GM10266 (cell line): ENCODE results near the gene CAPN1.
"Not testable (repeated sequence)": the region's sequence is repeated elsewhere in the genome, so short reads cannot be mapped to it uniquely, and the experiment has no call there.

Source experiments
- DNase-seq: peaks from one replicate; pipeline ENCODE4 v3.0.0; 2012; ENCODE audit errors: extremely low spot score
- TF ChIP-seq, protein P1 (sequence below): IDR thresholded peaks from 2 replicates; pipeline ENCODE4 v1.5.1; 2012; ENCODE audit warnings: mild to moderate bottlenecking, low read depth; ENCODE audit not compliant: control insufficient read depth, insufficient read depth; ENCODE audit errors: missing control alignments

The CAPN1 gene

DNA sequence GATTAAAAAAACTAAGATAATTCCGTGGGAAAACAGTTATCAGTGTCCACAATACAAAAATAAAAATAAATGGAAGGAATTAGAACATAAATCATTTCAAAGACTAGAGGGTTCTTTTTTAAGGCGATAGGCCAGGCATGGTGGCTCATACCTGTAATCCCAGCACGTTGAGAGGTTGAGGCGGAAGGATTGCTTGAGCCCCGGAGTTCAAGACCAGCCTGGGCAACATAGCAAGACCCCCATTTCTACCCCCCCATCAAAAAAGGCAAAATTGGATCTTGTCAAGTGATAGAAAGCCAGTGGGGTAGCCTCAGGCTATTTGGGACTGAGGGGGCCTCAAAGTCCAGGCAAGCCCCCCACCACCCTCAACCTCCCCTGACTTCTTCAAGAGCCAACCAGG, 59.4 kb downstream of the CAPN1 start:
- DNase-seq, result no peak
- TF ChIP-seq, protein P1, sequence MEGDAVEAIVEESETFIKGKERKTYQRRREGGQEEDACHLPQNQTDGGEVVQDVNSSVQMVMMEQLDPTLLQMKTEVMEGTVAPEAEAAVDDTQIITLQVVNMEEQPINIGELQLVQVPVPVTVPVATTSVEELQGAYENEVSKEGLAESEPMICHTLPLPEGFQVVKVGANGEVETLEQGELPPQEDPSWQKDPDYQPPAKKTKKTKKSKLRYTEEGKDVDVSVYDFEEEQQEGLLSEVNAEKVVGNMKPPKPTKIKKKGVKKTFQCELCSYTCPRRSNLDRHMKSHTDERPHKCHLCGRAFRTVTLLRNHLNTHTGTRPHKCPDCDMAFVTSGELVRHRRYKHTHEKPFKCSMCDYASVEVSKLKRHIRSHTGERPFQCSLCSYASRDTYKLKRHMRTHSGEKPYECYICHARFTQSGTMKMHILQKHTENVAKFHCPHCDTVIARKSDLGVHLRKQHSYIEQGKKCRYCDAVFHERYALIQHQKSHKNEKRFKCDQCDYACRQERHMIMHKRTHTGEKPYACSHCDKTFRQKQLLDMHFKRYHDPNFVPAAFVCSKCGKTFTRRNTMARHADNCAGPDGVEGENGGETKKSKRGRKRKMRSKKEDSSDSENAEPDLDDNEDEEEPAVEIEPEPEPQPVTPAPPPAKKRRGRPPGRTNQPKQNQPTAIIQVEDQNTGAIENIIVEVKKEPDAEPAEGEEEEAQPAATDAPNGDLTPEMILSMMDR, result no peak

DNA sequence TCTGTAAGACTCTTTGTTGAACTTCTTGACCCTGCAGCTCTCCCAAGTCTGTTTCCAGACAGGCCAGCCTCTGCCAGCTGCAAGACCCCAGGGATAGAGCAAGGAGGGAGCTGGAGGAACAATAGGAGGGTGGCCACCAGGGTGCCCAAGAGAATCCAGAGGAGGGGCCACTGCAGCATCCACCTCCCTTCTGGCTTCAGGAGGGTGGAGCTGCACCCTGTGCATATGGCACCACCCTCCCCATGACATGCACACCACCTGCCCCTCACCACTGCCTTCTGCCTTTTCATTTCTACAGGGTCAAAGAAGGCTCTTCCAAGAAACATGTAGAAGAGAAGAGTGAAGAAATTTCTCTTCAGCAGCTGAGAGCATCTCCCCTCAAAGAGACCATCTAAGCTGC, 60.0 kb downstream of the CAPN1 start:
- TF ChIP-seq, protein P1, result no peak
- DNase-seq, result no peak

DNA sequence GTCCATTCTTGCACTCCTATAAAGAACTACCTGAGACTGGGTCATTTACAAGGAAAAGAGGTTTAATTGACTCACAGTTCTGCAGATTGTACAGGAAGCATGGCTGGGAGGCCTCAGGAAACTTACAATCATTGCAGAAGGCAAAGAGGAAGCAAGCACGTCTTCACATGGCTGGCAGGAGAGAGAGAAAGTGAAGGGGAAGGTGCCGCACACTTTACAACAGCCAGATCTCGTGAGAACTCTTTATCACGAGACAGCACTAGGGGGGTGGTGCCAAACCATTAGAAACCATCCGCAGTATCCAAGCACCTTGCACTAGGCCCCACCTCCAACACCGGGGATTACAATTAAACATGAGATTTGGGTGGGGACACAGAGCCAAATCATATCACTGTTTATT, 60.7 kb downstream of the CAPN1 start:
- TF ChIP-seq, protein P1, result no peak
- no peak for DNase-seq

DNA sequence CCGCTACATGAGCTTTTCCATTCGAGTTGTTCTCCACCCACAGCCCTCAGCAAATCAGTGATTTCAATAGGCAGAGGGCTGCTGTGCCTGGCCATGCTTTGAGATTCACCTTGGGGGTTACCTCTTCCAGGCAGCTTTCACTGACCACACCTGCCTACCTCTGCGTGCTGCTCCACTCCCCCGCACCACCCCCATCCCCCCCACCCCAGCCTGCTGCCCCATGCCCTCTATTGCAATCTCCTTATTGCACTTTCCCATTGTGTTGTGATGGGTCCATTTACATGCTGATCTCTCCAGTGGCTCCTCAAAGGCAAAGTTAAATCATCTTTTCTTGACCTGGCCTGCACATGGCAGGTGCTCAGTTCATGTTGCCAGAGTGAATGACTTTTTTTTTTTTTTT, 62.1 kb downstream of the CAPN1 start:
- DNase-seq, result no peak
- TF ChIP-seq, protein P1, result no peak

DNA sequence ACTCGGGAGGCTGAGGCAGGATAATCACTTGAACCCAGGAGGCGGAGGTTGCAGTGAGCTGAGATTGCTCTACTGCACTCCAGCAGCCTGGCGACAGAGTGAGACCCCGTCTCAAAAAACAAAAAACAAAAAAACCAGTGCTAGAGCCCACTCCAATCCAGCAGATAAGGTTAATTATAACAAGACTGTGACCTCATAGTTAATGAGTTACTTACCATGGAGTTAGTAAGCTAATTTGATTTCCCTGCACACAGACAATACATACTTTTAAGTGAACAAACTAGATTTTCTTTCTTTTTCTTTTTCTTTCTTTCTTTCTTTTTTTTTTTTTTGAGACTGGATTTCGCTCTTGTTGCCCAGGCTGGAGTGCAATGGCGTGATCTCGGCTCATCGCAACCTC, 63.3 kb downstream of the CAPN1 start:
- DNase-seq, result not testable (repeated sequence)

DNA sequence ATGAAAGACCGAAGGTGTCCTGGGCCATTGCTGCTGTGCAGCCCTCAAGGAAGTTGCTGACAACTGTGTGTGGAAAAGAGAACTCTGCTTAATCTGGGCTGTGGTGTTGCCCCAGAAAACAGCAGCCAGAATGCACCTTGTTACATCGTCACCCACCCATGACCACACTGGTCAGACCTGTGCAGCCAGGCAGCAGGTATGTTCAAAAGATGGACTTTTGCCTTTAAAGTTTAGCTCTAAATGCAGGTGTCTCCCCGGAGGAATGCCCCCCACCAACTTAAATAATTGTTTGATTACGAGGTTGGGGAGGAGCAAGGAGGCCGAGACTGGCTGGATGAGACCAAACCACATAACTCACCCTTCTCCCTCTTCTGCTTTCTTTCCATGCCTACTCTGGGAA, 64.8 kb downstream of the CAPN1 start:
- no peak for DNase-seq
- TF ChIP-seq, protein P1, result no peak

DNA sequence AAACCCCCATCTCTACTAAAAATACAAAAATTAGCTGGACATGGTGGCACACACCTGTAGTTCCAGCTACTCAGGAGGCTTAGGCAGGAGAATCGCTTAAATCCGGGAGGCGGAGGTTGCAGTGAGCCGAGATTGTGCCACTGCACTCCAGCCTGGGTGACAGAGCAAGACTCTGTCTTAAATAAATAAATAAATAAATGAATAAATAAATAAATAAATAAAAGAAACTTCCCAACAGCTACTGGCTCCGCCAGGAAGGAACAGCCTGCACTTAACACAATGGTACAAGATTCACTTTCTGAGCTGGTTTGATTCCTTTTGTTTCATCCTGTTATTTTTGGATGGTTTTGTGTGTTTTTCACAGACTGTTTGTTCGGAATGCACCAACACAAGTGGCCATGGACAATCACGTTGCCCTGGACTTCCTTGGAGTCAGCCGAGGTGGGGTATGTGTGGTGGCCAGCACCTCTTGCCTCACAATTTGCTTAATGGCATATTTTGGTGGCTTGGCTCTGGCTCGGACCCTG, 66.5 kb downstream of the CAPN1 start:
- DNase-seq, result not testable (repeated sequence)

DNA sequence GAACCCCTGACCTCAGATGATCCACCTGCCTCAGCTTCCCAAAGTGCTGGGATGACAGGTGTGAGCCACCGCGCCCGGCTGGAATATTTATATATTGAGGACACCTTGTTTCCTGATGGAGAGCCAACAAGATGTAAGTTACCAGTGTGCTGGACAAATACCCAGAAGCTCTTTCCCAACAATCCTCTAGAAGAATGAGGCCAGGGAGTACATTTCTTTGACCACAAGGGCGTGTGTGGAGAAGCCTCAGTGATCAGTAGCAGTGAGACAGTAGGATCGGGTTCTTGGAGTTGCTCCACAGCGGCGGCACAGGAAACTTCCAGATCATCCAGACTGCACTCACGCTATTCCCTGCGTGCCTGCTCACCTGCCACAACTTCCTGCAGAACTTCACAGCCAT, 69.7 kb downstream of the CAPN1 start:
- DNase-seq, result no peak
- TF ChIP-seq, protein P1, result no peak
